IMR-90 (cell line): ENCODE data around the gene NAGS. TPM values are rescaled to one million over a fixed set of nuclear protein-coding genes. Genes with fewer than 3 reads are reported as not detected.
A peak's percentile ranks its signal among the peaks of the same experiment; 100 is the strongest.

Source experiments
- ATAC-seq: fragments of 200-7000 bp; cut with Tn5 transposase; 2 replicates; pipeline ENCODE4 v1.9.1; 2020; ENCODE audit warnings: low read depth, mild to moderate bottlenecking, moderate library complexity
- BruUV-seq: library from RNA; stranded (reverse); fragments of 400-500 nt; replicated peaks from 2 replicates; lab custom pipeline; 2021; lab: Mats Ljungman, UMichigan
- CTCF ChIA-PET: fragments of 300-600 bp; formaldehyde crosslinking; extraction: SDS; loops from one replicate; lab custom pipeline; 2021; ENCODE audit warnings: antibody characterized with exemption; lab: Yijun Ruan, JAX
- POLR2A ChIA-PET: fragments of 300-600 bp; sonication (Branson Sonifier 250); formaldehyde crosslinking; loops from one replicate; lab custom pipeline; 2022; ENCODE audit warnings: antibody characterized with exemption; ENCODE audit not compliant: unreplicated experiment; lab: Charles Lee
- DNase-seq: peaks from one replicate; pipeline ENCODE4 v3.0.0; 2013
- H2AFZ ChIP-seq: replicated peaks from 2 replicates; pipeline ENCODE3; 2013; ENCODE audit warnings: low read length, mild to moderate bottlenecking; ENCODE audit not compliant: poor library complexity
- H2AK5ac ChIP-seq: 2 replicates; pipeline ENCODE4 v1.6.1; 2013; ENCODE audit warnings: low read depth, low read length, inconsistent platforms
- H2AK9ac ChIP-seq: replicated peaks from 2 replicates; pipeline ENCODE3; 2013; ENCODE audit warnings: mild to moderate bottlenecking, low read depth, low read length, moderate library complexity; ENCODE audit not compliant: poor library complexity
- H2BK120ac ChIP-seq: 2 replicates; pipeline ENCODE4 v1.6.1; 2013; ENCODE audit warnings: low read depth, low read length, inconsistent platforms
- H2BK15ac ChIP-seq: 3 replicates; pipeline ENCODE4 v1.6.1; 2013; ENCODE audit warnings: low read depth, low read length, inconsistent platforms
- H2BK20ac ChIP-seq: 2 replicates; pipeline ENCODE4 v1.6.1; 2013; ENCODE audit warnings: low read depth, mild to moderate bottlenecking, inconsistent platforms, low read length, moderate library complexity
- H2BK5ac ChIP-seq: 2 replicates; pipeline ENCODE4 v1.6.1; 2013; ENCODE audit warnings: mild to moderate bottlenecking, low read depth, low read length, inconsistent platforms; ENCODE audit not compliant: poor library complexity, severe bottlenecking
- H3K14ac ChIP-seq: replicated peaks from 2 replicates; pipeline ENCODE4 v1.6.1; 2013; ENCODE audit warnings: low read depth, low read length, inconsistent platforms
- H3K18ac ChIP-seq: 2 replicates; pipeline ENCODE4 v1.6.1; 2013; ENCODE audit warnings: low read depth, low read length, control low read depth
- H3K23ac ChIP-seq: 2 replicates; pipeline ENCODE4 v1.6.1; 2013; ENCODE audit warnings: low read depth, low read length, inconsistent platforms
- H3K27ac ChIP-seq: 2 replicates; pipeline ENCODE4 v1.5.1; 2013; ENCODE audit warnings: mild to moderate bottlenecking, control low read depth, low read length; ENCODE audit not compliant: insufficient read depth
- H3K27me3 ChIP-seq: 2 replicates; pipeline ENCODE4 v1.6.1; 2013; ENCODE audit warnings: low read length; ENCODE audit not compliant: control insufficient read depth, insufficient read depth
- H3K36me3 ChIP-seq: 2 replicates; pipeline ENCODE4 v1.6.1; 2013; ENCODE audit warnings: low read length, mixed read lengths; ENCODE audit not compliant: control insufficient read depth, insufficient read depth
- H3K4ac ChIP-seq: 2 replicates; pipeline ENCODE4 v1.6.1; 2013; ENCODE audit warnings: low read depth, low read length, inconsistent platforms
- H3K4me1 ChIP-seq: 2 replicates; pipeline ENCODE4 v1.6.1; 2013; ENCODE audit warnings: low read length, mixed read lengths; ENCODE audit not compliant: control insufficient read depth, insufficient read depth
- H3K4me2 ChIP-seq: 2 replicates; pipeline ENCODE4 v1.6.1; 2013; ENCODE audit warnings: low read depth, mild to moderate bottlenecking, control low read depth, low read length, moderate library complexity
- H3K4me3 ChIP-seq: 2 replicates; pipeline ENCODE4 v1.5.1; 2013; ENCODE audit warnings: low read depth, mild to moderate bottlenecking, control low read depth, low read length, moderate library complexity; ENCODE audit not compliant: insufficient read depth
- H3K56ac ChIP-seq: 2 replicates; pipeline ENCODE4 v1.6.1; 2013; ENCODE audit warnings: low read length, inconsistent platforms; ENCODE audit not compliant: insufficient read depth; ENCODE audit errors: extremely low read depth
- H3K79me1 ChIP-seq, 2 experiments: 2 replicates each; pipeline ENCODE4 v1.6.1; 2013; ENCODE audit warnings: low read length in 2 of 2, inconsistent platforms in 1 of 2, low read depth in 1 of 2
- H3K9ac ChIP-seq: 2 replicates; pipeline ENCODE4 v1.6.1; 2013; ENCODE audit warnings: low read depth, low read length, control low read depth
- H3K9me1 ChIP-seq: 2 replicates; pipeline ENCODE4 v1.6.1; 2013; ENCODE audit warnings: low read length, inconsistent platforms; ENCODE audit not compliant: insufficient read depth
- H3K9me3 ChIP-seq: 2 replicates; pipeline ENCODE4 v1.6.1; 2013; ENCODE audit warnings: low read length; ENCODE audit not compliant: control insufficient read depth, insufficient read depth
- H4K20me1 ChIP-seq: 2 replicates; pipeline ENCODE4 v1.6.1; 2013; ENCODE audit warnings: low read length, inconsistent platforms; ENCODE audit not compliant: insufficient read depth
- H4K5ac ChIP-seq: 2 replicates; pipeline ENCODE4 v1.6.1; 2013; ENCODE audit warnings: mild to moderate bottlenecking, low read depth, low read length, control low read depth
- H4K8ac ChIP-seq, 2 experiments: 2 replicates each; pipeline ENCODE4 v1.6.1; 2013; ENCODE audit warnings: low read depth in 2 of 2, low read length in 2 of 2, control low read depth in 1 of 2, inconsistent platforms in 1 of 2
- H4K91ac ChIP-seq: 2 replicates; pipeline ENCODE4 v1.6.1; 2013; ENCODE audit warnings: low read depth, low read length, inconsistent platforms; ENCODE audit not compliant: insufficient read depth
- BHLHE40 ChIP-seq: fragments of 150-350 bp; IDR thresholded peaks from 2 replicates; pipeline ENCODE4 v1.6.1; 2016; ENCODE audit warnings: mild to moderate bottlenecking, low read depth, low read length
- CHD1 ChIP-seq: IDR thresholded peaks from 2 replicates; pipeline ENCODE4 v1.6.1; 2012; ENCODE audit warnings: low read depth, low read length, improper control_type of control experiment
- CTCF ChIP-seq: conservative IDR thresholded peaks from 2 replicates; pipeline ENCODE4 v1.5.1; 2012; ENCODE audit warnings: mild to moderate bottlenecking, low read depth, low read length, improper control_type of control experiment
- ELK1 ChIP-seq: fragments of 150-350 bp; IDR thresholded peaks from 2 replicates; pipeline ENCODE4 v1.6.1; 2016; ENCODE audit warnings: low read depth, mild to moderate bottlenecking, low read length, moderate library complexity, borderline replicate concordance
- FOS ChIP-seq: fragments of 150-350 bp; IDR thresholded peaks from 2 replicates; pipeline ENCODE4 v1.6.1; 2016; ENCODE audit warnings: low read depth, low read length
- MAFK ChIP-seq: IDR thresholded peaks from 2 replicates; pipeline ENCODE4 v1.6.1; 2012; ENCODE audit warnings: low read depth, low read length, improper control_type of control experiment
- MAZ ChIP-seq: IDR thresholded peaks from 2 replicates; pipeline ENCODE4 v1.6.1; 2012; ENCODE audit warnings: low read depth, mild to moderate bottlenecking, low read length, improper control_type of control experiment, moderate library complexity, borderline replicate concordance
- MXI1 ChIP-seq: IDR thresholded peaks from 2 replicates; pipeline ENCODE4 v1.6.1; 2012; ENCODE audit warnings: low read depth, mild to moderate bottlenecking, low read length, moderate library complexity, borderline replicate concordance
- NFE2L2 ChIP-seq: fragments of 150-350 bp; IDR thresholded peaks from 2 replicates; pipeline ENCODE4 v1.6.1; 2016; ENCODE audit warnings: low read depth, mild to moderate bottlenecking, low read length
- POLR2A ChIP-seq: IDR thresholded peaks from 2 replicates; pipeline ENCODE4 v1.6.1; 2012; ENCODE audit warnings: mild to moderate bottlenecking, low read depth, low read length
- RFX5 ChIP-seq: IDR thresholded peaks from 2 replicates; pipeline ENCODE4 v1.8.0; 2012; ENCODE audit warnings: low read depth, mild to moderate bottlenecking, low read length, moderate library complexity
- SMC3 ChIP-seq: fragments of 150-350 bp; IDR thresholded peaks from 2 replicates; pipeline ENCODE4 v1.6.1; 2016; ENCODE audit warnings: low read depth, mild to moderate bottlenecking, antibody characterized with exemption, low read length, moderate library complexity
- USF2 ChIP-seq: fragments of 150-350 bp; IDR thresholded peaks from 2 replicates; pipeline ENCODE4 v1.6.1; 2017; ENCODE audit warnings: mild to moderate bottlenecking, antibody characterized with exemption, low read length, low read depth
- WGBS, 2 experiments: methylation state at CpG; one replicate each; pipeline versions ENCODE4 v1.1.5 to v1.1.7; 2013; ENCODE audit warnings: missing lambda C conversion rate in 2 of 2; ENCODE audit not compliant: insufficient read length in 1 of 2; ENCODE audit errors: extremely low coverage in 2 of 2; 5-methylcytosine and 5-hydroxymethylcytosine counted together
- dilution Hi-C: fragments of 300-500 bp; cut with HindIII; formaldehyde crosslinking; loops from one replicate; pipeline ENCODE4 v1.14.3; 2018; ENCODE audit warnings: low sequenced_read_pairs; ENCODE audit not compliant: unreplicated experiment
- in situ Hi-C: fragments of 300-500 bp; cut with MboI; formaldehyde crosslinking; loops from 3 replicates; pipeline ENCODE4 v1.14.3; 2019; ENCODE audit warnings: low sequenced_read_pairs, inconsistent platforms, mixed read lengths
- intact Hi-C: fragments of 100-400 bp; cut with micrococcal nuclease; formaldehyde crosslinking; loops from 2 replicates; pipeline ENCODE4 v1.10.0; 2022
- polyA plus RNA-seq, 3 experiments: library from polyadenylated mRNA; depleted of rRNA; stranded (reverse); fragments of >200 nt; gene quantifications; 2 replicates each; pipeline ENCODE4 v1.2.3, GENCODE V29; 2012; ENCODE audit warnings: low replicate concordance in 1 of 3
- total RNA-seq: library from RNA; depleted of rRNA; stranded (reverse); fragments of >200 nt; gene quantifications from 2 replicates; pipeline ENCODE4 v1.2.3, GENCODE V29; 2012

Gene NAGS
- total and polyA plus RNA-seq, 2 of the 4 experiments (the other 2 are of a cell fraction): 0.54 to 0.99 TPM

GRCh38 chr17:44010966-44011647, 6.7 kb downstream of the NAGS start (continued):
- TF ChIP-seq CTCF: no peak

GRCh38 chr17:44011876-44012275, 7.5 kb downstream of the NAGS start:
- Histone ChIP-seq H3K18ac (no peak overlapping the region), H3K4me2 (no peak overlapping the region), H3K23ac (no peak overlapping the region), H3K9me1 (peaks cover 19% of the 10 kb centered on the region), H2AK9ac (peak overlapping the region; percentile 22), H3K4me3 (no peak overlapping the region), H3K79me1 (peaks cover 9 to 68% of the 10 kb centered on the region in 2 experiments), H2BK120ac (no peak overlapping the region), H3K56ac (no peak overlapping the region), H3K36me3 (no peaks in the 10 kb centered on the region; the same call in 1 of the 2 replicates), H2BK15ac (no peak overlapping the region), H2BK5ac (no peak overlapping the region), H3K27me3 (no peaks in the 10 kb centered on the region), H2BK20ac (no peak overlapping the region), H3K9me3 (no peaks in the 10 kb centered on the region), H3K9ac (no peak overlapping the region), H2AK5ac (peak overlapping the region; percentile 56; the same call in 1 of the 2 replicates), H3K4me1 (peaks cover 22% of the 10 kb centered on the region; the same call in 1 of the 2 replicates), H4K91ac (no peak overlapping the region), H4K8ac (no peak overlapping the region), H3K14ac (no peak overlapping the region; the same call in 1 of the 2 replicates), H4K20me1 (no peaks in the 10 kb centered on the region), H3K4ac (peak overlapping the region; percentile 15; the same call in 1 of the 2 replicates), H4K5ac (no peak overlapping the region), H3K27ac (peak overlapping the region; percentile 87; the same call in 1 of the 2 replicates), H2AFZ (no peak overlapping the region)
- ChIA-PET CTCF (no interaction called here), POLR2A (no interaction called here)
- 83% methylated on average over 3 of the region's 9 CpGs; no CpG with 5 or more reads in 1 of the 2 experiments for WGBS, 2 experiments
- BruUV-seq: no TSS peak
- DNase-seq (no peak), ATAC-seq (no peak)
- dilution Hi-C loops: no loop called here
- intact Hi-C loops: no loop called here
- in situ Hi-C loops: no loop called here
- TF ChIP-seq POLR2A: no peak
- TF ChIP-seq BHLHE40: no peak
- TF ChIP-seq FOS: no peak
- TF ChIP-seq SMC3: no peak
- no peak for TF ChIP-seq MAZ
- no peak for TF ChIP-seq RFX5
- no peak for TF ChIP-seq MXI1
- TF ChIP-seq CHD1: no peak
- TF ChIP-seq USF2: no peak
- TF ChIP-seq NFE2L2: no peak
- TF ChIP-seq ELK1: no peak
- TF ChIP-seq MAFK: no peak
